GM18951 (cell line): ENCODE results near the gene KMT2B.

Experiments
- POLR2A ChIP-seq: IDR thresholded peaks from 4 replicates; pipeline ENCODE4 v1.6.1; 2011; ENCODE audit warnings: mild to moderate bottlenecking; ENCODE audit not compliant: insufficient read length, insufficient read depth; ENCODE audit errors: extremely low read depth
- in situ Hi-C: fragments of 300-500 bp; cut with MboI; formaldehyde crosslinking; loops from one replicate; pipeline ENCODE4 v1.12.0; 2022; ENCODE audit warnings: low sequenced_read_pairs, mixed read lengths, inconsistent platforms; ENCODE audit not compliant: unreplicated experiment

Gene KMT2B

DNA sequence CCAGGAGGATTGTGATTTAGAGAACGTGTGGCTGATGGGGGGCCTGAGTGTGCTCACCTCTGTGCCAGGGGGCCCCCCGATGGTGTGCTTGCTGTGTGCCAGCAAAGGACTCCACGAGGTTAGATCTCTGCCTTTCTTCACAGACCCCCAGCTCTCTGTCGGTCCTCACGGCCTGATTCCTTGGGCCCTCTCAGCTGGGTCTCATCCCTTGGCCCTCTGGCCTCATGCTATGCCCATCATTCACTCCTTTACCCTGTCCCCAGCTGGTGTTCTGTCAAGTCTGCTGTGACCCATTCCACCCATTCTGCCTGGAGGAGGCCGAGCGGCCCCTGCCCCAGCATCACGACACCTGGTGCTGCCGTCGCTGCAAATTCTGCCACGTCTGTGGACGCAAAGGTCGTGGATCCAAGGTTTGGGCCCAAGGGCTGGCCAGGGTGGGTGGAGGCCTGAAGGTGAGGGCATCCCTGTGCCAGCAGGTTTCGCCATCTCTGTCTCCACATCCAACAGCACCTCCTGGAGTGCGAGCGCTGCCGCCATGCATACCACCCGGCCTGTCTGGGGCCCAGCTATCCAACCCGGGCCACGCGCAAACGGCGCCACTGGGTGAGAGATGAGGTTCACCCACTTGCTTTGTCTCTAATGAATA is 7.5 kb downstream of the KMT2B start:
- no peak for TF ChIP-seq POLR2A
- in situ Hi-C loops = no loop called here

DNA sequence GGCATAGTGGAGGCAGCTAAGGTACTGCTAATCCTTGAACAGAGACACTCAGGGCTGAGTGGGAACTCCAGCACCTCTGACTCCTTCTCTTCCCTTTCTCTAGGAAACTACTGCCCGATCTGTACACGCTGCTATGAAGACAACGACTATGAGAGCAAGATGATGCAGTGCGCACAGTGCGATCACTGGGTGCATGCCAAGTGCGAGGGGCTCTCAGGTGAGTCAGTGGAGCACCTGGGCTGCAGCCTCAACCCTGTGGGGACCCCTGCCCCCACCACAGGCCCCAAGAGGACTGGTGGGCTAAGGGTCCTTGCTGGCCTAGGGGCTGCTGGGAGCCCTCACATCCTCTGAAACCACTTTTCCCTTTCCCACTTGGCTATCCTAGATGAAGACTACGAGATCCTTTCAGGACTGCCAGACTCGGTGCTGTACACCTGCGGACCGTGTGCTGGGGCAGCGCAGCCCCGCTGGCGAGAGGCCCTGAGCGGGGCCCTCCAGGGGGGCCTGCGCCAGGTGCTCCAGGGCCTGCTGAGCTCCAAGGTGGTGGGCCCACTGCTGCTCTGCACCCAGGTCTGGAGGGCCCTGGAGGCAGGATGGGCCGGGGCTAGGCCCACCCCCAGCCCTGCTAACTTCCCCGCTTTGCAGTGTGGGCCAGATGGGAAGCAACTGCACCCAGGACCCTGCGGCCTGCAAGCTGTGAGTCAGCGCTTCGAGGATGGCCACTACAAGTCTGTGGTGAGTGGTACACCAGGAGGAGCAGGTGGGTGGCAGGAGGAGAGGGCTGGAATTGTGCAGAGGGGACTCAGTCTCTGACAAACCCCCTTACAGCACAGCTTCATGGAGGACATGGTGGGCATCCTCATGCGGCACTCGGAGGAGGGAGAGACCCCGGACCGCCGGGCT is 9.5 kb downstream of the KMT2B start:
- no peak for TF ChIP-seq POLR2A
- in situ Hi-C loops = no loop called here

DNA sequence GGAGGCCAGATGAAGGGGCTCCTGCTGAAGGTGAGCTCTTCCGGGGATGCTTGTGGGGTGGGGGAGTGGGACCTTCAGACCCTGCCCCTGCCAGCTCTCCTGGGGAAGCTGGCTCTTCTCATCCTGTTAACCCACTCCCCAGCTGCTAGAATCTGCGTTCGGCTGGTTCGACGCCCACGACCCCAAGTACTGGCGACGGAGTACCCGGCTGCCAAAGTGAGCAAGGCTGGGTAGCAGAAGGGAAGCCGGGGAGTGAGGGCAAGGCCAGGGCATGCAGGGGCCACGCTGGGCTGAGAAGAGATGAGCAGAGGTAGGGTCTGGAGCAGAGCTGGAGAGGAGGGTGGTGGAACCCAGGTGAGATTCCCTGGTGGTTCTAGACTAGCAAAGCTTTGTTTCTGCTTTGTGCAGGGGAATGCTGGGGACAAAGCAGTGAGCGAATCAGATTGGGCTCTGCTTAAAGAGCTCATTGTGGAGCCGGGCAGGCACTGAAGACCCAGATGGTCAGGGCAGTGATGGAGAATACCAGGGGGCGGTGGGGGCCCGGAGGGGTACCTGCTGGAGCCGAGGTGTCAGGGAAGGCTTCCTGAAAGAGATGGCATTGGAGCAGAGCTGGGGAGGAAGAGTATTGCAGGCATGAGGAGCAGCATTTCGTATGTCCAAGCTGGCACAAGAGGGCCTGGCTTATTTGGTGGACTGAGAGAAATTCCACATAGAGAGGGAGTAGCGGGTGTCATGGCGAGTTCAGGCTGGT is 10.3 kb downstream of the KMT2B start:
- in situ Hi-C loops = no loop called here
- no peak for TF ChIP-seq POLR2A

DNA sequence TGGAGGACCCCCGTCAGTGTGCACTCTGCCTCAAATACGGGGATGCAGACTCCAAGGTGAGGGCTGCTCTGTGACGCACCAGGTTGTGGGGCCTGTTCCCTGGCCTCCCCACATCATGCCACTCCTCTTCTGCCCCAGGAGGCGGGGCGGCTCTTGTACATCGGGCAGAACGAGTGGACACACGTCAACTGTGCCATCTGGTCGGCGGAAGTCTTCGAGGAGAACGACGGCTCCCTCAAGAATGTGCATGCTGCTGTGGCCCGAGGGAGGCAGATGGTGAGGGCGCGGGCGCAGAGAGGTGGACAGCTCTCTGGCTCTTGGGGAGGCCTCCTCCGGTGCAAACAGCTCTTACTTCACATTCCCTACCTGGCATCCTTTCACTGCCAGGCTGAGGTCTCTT is 11.2 kb downstream of the KMT2B start:
- no peak for TF ChIP-seq POLR2A
- in situ Hi-C loops = no loop called here

DNA sequence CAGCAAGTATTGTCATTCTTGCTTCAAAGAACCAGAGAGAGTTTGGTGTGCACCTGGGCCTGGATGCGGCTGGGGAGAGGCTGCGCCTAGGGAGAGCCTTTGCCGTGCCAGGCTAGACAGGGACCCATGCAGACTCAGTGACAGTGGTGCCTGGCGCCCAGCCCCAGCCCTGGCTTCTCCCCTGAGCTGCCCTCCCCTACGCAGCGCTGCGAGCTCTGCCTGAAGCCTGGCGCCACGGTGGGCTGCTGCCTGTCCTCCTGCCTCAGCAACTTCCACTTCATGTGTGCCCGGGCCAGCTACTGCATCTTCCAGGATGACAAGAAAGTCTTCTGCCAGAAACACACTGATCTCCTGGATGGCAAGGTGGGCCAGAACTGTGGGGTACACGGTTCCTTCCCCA is 12.0 kb downstream of the KMT2B start:
- TF ChIP-seq POLR2A = no peak
- in situ Hi-C loops = no loop called here

DNA sequence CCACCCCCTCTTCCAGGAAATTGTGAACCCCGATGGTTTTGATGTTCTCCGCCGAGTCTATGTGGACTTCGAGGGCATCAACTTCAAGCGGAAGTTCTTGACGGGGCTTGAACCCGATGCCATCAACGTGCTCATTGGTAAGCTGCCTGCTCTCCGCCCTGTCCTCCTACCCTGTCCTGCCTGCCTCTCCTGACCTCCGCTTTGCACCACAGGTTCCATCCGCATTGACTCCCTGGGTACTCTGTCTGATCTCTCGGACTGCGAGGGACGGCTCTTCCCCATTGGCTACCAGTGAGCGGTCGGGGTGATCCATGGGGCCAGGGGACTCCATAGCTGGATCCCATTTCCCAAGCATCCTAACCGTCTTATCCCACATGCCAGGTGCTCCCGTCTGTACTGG is 12.5 kb downstream of the KMT2B start:
- no peak for TF ChIP-seq POLR2A
- in situ Hi-C loops = no loop called here

DNA sequence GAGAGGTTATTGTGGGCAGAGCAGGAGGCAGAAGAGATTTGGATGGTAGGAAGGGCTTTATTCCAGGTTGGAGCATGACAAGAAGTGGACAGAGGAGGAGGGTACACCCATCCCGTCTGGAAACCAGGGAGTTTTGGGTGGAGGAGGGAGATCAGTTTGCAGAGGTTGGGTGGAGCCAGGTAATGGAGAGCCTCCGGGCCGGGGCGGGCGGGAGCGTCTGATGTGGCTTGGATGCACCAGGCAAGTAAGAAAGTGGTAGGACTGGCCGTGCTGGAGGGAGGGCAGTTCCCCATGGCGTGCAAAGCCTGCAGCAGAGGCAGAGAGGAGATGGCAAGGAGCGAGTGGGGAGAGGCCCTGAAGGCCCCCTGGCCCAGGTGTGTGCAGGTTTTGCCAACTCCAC is 13.6 kb downstream of the KMT2B start:
- TF ChIP-seq POLR2A = no peak
- in situ Hi-C loops = no loop called here

DNA sequence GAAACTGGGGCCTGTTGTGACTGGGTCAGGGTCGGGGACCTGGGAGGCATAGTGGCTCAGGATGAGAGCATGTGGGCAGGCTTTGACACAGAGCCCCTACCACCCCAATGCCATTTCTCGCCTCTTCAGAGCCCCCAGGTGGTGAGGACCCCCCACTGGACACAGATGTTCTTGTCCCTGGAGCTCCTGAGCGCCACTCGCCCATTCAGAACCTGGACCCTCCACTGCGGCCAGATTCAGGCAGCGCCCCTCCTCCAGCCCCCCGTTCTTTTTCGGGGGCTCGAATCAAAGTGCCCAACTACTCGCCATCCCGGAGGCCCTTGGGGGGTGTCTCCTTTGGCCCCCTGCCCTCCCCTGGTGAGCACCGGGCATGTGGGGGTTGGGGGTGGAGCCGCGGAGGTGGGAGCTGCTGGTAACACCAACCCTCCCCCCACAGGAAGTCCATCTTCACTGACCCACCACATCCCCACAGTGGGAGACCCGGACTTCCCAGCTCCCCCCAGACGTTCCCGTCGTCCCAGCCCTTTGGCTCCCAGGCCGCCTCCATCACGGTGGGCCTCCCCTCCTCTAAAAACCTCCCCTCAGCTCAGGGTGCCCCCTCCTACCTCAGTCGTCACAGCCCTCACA is 14.1 kb downstream of the KMT2B start:
- in situ Hi-C loops = no loop called here
- TF ChIP-seq POLR2A = no peak

DNA sequence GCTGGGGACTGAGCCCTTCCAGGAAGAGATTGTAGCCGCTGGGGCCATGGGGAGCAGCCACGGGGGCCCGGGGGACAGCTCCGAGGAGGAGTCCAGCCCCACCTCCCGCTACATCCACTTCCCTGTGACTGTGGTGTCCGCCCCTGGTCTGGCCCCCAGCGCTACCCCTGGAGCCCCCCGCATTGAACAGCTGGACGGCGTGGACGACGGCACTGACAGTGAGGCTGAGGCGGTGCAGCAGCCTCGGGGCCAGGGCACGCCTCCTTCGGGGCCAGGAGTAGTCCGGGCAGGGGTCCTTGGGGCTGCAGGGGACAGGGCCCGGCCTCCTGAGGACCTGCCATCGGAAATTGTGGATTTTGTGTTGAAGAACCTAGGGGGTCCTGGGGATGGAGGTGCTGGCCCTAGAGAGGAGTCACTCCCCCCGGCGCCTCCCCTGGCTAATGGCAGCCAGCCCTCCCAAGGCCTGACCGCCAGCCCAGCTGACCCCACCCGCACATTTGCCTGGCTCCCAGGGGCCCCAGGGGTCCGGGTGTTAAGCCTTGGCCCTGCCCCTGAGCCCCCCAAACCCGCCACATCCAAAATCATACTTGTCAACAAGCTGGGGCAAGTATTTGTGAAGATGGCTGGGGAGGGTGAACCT is 14.9 kb downstream of the KMT2B start:
- no peak for TF ChIP-seq POLR2A
- in situ Hi-C loops = no loop called here

DNA sequence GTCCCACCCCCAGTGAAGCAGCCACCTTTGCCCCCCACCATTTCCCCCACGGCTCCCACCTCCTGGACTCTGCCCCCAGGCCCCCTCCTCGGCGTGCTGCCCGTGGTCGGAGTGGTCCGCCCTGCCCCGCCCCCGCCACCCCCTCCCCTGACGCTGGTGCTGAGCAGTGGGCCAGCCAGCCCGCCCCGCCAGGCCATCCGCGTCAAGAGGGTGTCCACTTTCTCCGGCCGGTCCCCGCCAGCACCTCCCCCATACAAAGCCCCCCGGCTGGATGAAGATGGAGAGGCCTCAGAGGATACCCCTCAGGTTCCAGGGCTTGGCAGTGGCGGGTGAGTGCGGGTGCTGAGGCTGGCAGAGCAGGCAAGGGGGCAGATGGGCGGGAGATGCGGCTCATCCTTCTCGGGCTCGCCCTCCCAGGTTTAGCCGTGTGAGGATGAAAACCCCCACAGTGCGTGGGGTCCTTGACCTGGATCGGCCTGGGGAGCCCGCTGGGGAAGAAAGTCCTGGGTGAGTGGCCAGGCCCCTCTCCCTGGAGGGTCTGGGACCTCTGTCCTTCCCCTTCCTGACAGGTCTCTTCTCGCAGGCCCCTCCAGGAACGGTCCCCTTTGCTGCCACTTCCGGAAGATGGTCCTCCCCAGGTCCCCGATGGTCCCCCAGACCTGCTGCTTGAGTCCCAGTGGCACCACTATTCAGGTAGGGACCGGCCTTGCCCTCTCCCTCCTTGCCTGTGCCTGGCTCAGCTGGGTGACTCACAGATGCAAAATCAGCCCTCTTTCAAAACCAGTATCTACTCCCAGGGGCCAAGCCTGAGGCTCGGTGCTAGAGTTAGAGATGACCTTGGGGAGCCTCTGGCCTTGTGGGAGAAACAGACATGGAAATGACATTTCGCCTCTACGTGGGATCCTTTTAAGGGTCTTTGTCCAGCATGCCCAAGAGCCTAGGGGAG is 15.7 kb downstream of the KMT2B start:
- no peak for TF ChIP-seq POLR2A

DNA sequence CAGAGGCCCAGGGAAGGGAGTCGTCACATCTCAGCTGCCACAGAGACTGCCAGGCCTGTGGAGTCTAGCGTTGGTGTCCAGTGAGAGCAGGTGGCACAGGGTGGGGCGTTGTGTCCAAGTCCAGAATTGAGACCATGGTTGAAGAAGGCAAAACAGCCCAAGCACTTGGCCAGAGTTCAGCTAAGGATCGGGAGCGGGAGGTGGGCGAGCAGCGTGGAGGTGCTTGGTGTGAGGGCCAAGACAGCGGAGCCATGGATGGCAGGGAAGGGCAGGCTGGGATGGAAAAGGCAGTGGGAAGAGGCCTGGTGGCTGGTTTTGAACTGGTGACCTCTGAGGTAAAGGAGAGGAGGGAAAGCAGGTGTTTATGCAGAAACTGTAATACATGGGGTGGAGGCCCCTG is 16.5 kb downstream of the KMT2B start:
- no peak for TF ChIP-seq POLR2A
- in situ Hi-C loops = no loop called here

More for the DNA sequence above, 15.7 kb downstream of the KMT2B start:
- in situ Hi-C loops = no loop called here

DNA sequence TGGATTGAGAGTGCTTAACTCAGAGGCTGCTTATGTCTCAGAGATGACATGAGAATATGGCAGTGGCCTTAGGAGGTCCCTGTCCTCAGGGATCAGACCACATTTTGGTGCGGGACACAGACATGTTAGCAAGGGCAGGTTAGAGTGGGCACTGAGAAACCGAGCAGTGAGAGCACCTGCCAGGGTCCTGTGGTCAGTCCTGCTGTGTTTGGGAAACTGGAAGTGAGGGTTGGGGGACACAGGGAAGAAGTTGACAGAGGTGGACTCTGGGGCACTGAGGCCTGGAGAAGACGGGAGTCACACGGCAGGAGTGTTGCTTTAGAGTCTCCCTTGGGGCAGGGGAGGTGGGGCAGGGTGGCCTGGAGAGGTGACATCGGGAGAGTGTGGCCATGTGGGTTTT is 17.1 kb downstream of the KMT2B start:
- in situ Hi-C loops = no loop called here
- no peak for TF ChIP-seq POLR2A
